H9 (cell line): ENCODE measurements around the gene ACER3. TPM values are rescaled to one million over a fixed set of nuclear protein-coding genes. Genes with fewer than 3 reads are reported as not detected.

Experiments
- DNase-seq: peaks from one replicate; pipeline ENCODE4 v3.0.0-alpha.2; 2017
- H2AFZ ChIP-seq: one replicate; pipeline ENCODE4 v1.6.1; 2013; ENCODE audit warnings: mild to moderate bottlenecking, low read length, control low read depth, moderate library complexity
- H2AK5ac ChIP-seq: 2 replicates; pipeline ENCODE4 v1.6.1; 2013; ENCODE audit warnings: low read length, control low read depth, mixed read lengths; ENCODE audit not compliant: insufficient read length
- H2BK120ac ChIP-seq: one replicate; pipeline ENCODE4 v1.6.1; 2013; ENCODE audit warnings: low read depth, mild to moderate bottlenecking, low read length, control low read depth, inconsistent platforms; ENCODE audit not compliant: poor library complexity, severe bottlenecking
- H2BK12ac ChIP-seq: 2 replicates; pipeline ENCODE4 v1.6.1; 2013; ENCODE audit warnings: low read length, control low read depth, mixed read lengths, low read depth; ENCODE audit not compliant: insufficient read length
- H2BK15ac ChIP-seq: 2 replicates; pipeline ENCODE4 v1.6.1; 2013; ENCODE audit warnings: low read depth, low read length, control low read depth
- H2BK20ac ChIP-seq: one replicate; pipeline ENCODE4 v1.6.1; 2013; ENCODE audit warnings: low read depth, mild to moderate bottlenecking, low read length, control low read depth, inconsistent platforms; ENCODE audit not compliant: poor library complexity, severe bottlenecking
- H2BK5ac ChIP-seq: 2 replicates; pipeline ENCODE4 v1.6.1; 2013; ENCODE audit warnings: low read length, control low read depth, mixed read lengths; ENCODE audit not compliant: insufficient read length
- H3K14ac ChIP-seq: 2 replicates; pipeline ENCODE4 v1.6.1; 2013; ENCODE audit warnings: low read length, control low read depth; ENCODE audit not compliant: insufficient read depth
- H3K18ac ChIP-seq: 2 replicates; pipeline ENCODE4 v1.6.1; 2013; ENCODE audit warnings: low read depth, mild to moderate bottlenecking, mixed read lengths, low read length, control low read depth; ENCODE audit not compliant: insufficient read length
- H3K23ac ChIP-seq: 2 replicates; pipeline ENCODE4 v1.6.1; 2013; ENCODE audit warnings: low read length, control low read depth, mixed read lengths, low read depth; ENCODE audit not compliant: insufficient read length
- H3K23me2 ChIP-seq: 2 replicates; pipeline ENCODE4 v1.6.1; 2013; ENCODE audit warnings: low read depth, mild to moderate bottlenecking, mixed read lengths, low read length, control low read depth; ENCODE audit not compliant: insufficient read length, poor library complexity, severe bottlenecking
- H3K27ac ChIP-seq: 2 replicates; pipeline ENCODE4 v1.5.1; 2013; ENCODE audit warnings: low read length, control low read depth, mixed read lengths, low read depth; ENCODE audit not compliant: insufficient read length
- H3K27me3 ChIP-seq: 2 replicates; pipeline ENCODE4 v1.6.1; 2013; ENCODE audit warnings: low read length, control low read depth, inconsistent platforms; ENCODE audit not compliant: insufficient read depth
- H3K4ac ChIP-seq: 2 replicates; pipeline ENCODE4 v1.6.1; 2013; ENCODE audit warnings: low read depth, mild to moderate bottlenecking, control low read depth, inconsistent platforms, low read length, moderate library complexity
- H3K4me1 ChIP-seq: 2 replicates; pipeline ENCODE4 v1.6.1; 2013; ENCODE audit warnings: low read length, control low read depth, inconsistent platforms; ENCODE audit not compliant: insufficient read depth
- H3K4me2 ChIP-seq: 2 replicates; pipeline ENCODE4 v1.6.1; 2013; ENCODE audit warnings: low read length, control low read depth, mixed read lengths; ENCODE audit not compliant: insufficient read length, insufficient read depth
- H3K56ac ChIP-seq: 2 replicates; pipeline ENCODE4 v1.6.1; 2013; ENCODE audit warnings: low read depth, mild to moderate bottlenecking, mixed read lengths, low read length, control low read depth; ENCODE audit not compliant: insufficient read length
- H3K79me1 ChIP-seq: 2 replicates; pipeline ENCODE4 v1.6.1; 2013; ENCODE audit warnings: low read depth, mild to moderate bottlenecking, moderate library complexity, low read length, control low read depth, inconsistent platforms; ENCODE audit not compliant: insufficient read depth, poor library complexity, severe bottlenecking
- H3K79me2 ChIP-seq: 2 replicates; pipeline ENCODE4 v1.6.1; 2013; ENCODE audit warnings: low read length, control low read depth, inconsistent platforms; ENCODE audit not compliant: insufficient read depth
- H3K9ac ChIP-seq: 2 replicates; pipeline ENCODE4 v1.6.1; 2013; ENCODE audit warnings: low read length, control low read depth, mixed read lengths; ENCODE audit not compliant: insufficient read length; ENCODE audit errors: extremely low read depth
- H3K9me3 ChIP-seq: one replicate; pipeline ENCODE4 v1.6.1; 2013; ENCODE audit warnings: low read depth, low read length, inconsistent platforms; ENCODE audit not compliant: control insufficient read depth
- H3T11ph ChIP-seq: one replicate; pipeline ENCODE4 v1.6.1; 2013; ENCODE audit warnings: mild to moderate bottlenecking, low read length, control low read depth, inconsistent platforms
- H4K20me1 ChIP-seq: one replicate; pipeline ENCODE4 v1.6.1; 2013; ENCODE audit not compliant: control insufficient read depth, insufficient read length, insufficient read depth
- H4K5ac ChIP-seq: 2 replicates; pipeline ENCODE4 v1.6.1; 2013; ENCODE audit warnings: low read depth, mild to moderate bottlenecking, mixed read lengths, low read length, control low read depth; ENCODE audit not compliant: insufficient read length
- H4K8ac ChIP-seq: replicated peaks from 2 replicates; pipeline ENCODE4 v1.6.1; 2013; ENCODE audit warnings: low read length, control low read depth, mixed read lengths, low read depth; ENCODE audit not compliant: insufficient read length
- H4K91ac ChIP-seq: 2 replicates; pipeline ENCODE4 v1.6.1; 2013; ENCODE audit warnings: low read depth, mild to moderate bottlenecking, moderate library complexity, mixed read lengths, low read length, control low read depth; ENCODE audit not compliant: insufficient read length
- H3K27ac Mint-ChIP-seq, 3 experiments: 2 replicates in 2 of 3; 3 replicates in 1 of 3; pipeline ENCODE4 v1.8.0; 2020 to 2021; ENCODE audit warnings: mixed read lengths in 3 of 3, mild to moderate bottlenecking in 1 of 3, moderate library complexity in 1 of 3
- H3K27me3 Mint-ChIP-seq: 2 replicates; pipeline ENCODE4 v1.8.0; 2021; ENCODE audit warnings: low read depth, mild to moderate bottlenecking, moderate library complexity, mixed read lengths
- H3K36me3 Mint-ChIP-seq, 3 experiments: 2 replicates in 2 of 3; 3 replicates in 1 of 3; pipeline ENCODE4 v1.8.0; 2020 to 2021; ENCODE audit warnings: low read depth in 3 of 3, mixed read lengths in 3 of 3; ENCODE audit not compliant: insufficient read depth in 1 of 3
- H3K4me1 Mint-ChIP-seq, 2 experiments: 2 replicates each; pipeline ENCODE4 v1.8.0; 2020; ENCODE audit warnings: mixed read lengths in 2 of 2
- H3K4me3 Mint-ChIP-seq, 2 experiments: 2 replicates in 1 of 2; 3 replicates in 1 of 2; pipeline ENCODE4 v1.8.0; 2020 to 2021; ENCODE audit warnings: mild to moderate bottlenecking in 2 of 2, mixed read lengths in 2 of 2, moderate library complexity in 1 of 2
- H3K9me3 Mint-ChIP-seq, 2 experiments: 2 replicates in 1 of 2; 3 replicates in 1 of 2; pipeline ENCODE4 v1.8.0; 2020; ENCODE audit warnings: mild to moderate bottlenecking in 2 of 2, mixed read lengths in 2 of 2, moderate library complexity in 1 of 2
- total RNA-seq: library from RNA; stranded (reverse); gene quantifications from 2 replicates; pipeline ENCODE4 v1.2.1, GENCODE V29; 2021
- TF ChIP-seq, protein P1 (sequence below): fragments of 200-600 bp; sonication (generic); conservative IDR thresholded peaks from 3 replicates; pipeline ENCODE4 v1.8.0; 2021; ENCODE audit warnings: antibody characterized with exemption, mild to moderate bottlenecking

ACER3 gene
- total RNA-seq, 1 experiment from 2014 or later, result 14.7 TPM

DNA sequence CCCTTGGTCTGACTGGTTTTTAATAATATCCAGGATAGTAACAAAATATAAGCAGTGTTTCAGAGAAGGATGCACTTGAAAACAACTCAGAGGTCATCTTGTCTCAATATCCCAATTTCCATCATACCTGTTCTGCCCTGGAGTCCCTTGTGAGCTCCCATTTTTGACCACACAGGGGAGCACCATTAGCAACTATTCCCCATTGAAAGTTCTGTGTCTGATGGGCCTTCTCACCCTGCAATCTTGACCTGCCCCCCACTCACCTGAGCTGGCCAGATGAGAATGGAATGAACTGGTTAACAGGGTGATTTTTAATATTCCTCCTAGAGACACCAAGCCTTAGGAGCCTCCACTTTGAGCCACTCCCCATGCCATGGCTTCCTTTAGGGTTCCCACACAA is 202.2 kb downstream of the ACER3 start:
- H3K14ac ChIP-seq, result no peak overlapping the region
- no peaks in the 10 kb centered on the region for H3K4me1 ChIP-seq
- DNase-seq, result peak; percentile 30
- no peak overlapping the region for H3K4me2 ChIP-seq
- H3K36me3 Mint-ChIP-seq, result no peaks in the 10 kb centered on the region
- peaks cover 10% of the 10 kb centered on the region for H3K23me2 ChIP-seq
- H2BK120ac ChIP-seq, result no peak overlapping the region
- H3K27me3 ChIP-seq, result no peaks in the 10 kb centered on the region
- H4K91ac ChIP-seq, result no peak overlapping the region
- no peak overlapping the region for H3K9ac ChIP-seq
- no peak overlapping the region for H2AK5ac ChIP-seq
- H3K18ac ChIP-seq, result no peak overlapping the region
- no peaks in the 10 kb centered on the region for H3K79me1 ChIP-seq
- no peak overlapping the region for H3K4ac ChIP-seq
- H3K9me3 Mint-ChIP-seq, result peaks cover 6 to 7% of the 10 kb centered on the region in 2 experiments; a peak in 2 of 5 replicates
- no peak overlapping the region for H2BK15ac ChIP-seq
- peaks cover 15 to 17% of the 10 kb centered on the region in 2 experiments for H3K4me1 Mint-ChIP-seq
- no peaks in the 10 kb centered on the region for H3K9me3 ChIP-seq
- no peak overlapping the region for H3K56ac ChIP-seq
- H2BK12ac ChIP-seq, result no peak overlapping the region
- H3K23ac ChIP-seq, result no peak overlapping the region
- H3K27me3 Mint-ChIP-seq, result peaks cover 17% of the 10 kb centered on the region
- H2BK20ac ChIP-seq, result no peak overlapping the region
- TF ChIP-seq, protein P1, sequence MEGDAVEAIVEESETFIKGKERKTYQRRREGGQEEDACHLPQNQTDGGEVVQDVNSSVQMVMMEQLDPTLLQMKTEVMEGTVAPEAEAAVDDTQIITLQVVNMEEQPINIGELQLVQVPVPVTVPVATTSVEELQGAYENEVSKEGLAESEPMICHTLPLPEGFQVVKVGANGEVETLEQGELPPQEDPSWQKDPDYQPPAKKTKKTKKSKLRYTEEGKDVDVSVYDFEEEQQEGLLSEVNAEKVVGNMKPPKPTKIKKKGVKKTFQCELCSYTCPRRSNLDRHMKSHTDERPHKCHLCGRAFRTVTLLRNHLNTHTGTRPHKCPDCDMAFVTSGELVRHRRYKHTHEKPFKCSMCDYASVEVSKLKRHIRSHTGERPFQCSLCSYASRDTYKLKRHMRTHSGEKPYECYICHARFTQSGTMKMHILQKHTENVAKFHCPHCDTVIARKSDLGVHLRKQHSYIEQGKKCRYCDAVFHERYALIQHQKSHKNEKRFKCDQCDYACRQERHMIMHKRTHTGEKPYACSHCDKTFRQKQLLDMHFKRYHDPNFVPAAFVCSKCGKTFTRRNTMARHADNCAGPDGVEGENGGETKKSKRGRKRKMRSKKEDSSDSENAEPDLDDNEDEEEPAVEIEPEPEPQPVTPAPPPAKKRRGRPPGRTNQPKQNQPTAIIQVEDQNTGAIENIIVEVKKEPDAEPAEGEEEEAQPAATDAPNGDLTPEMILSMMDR, result peak; percentile 55
- no peak overlapping the region for H2BK5ac ChIP-seq
- H3K27ac Mint-ChIP-seq, result no peak overlapping the region
- 0 out of 2 replicates have a peak, but pooled peaks cover 2% of the 10 kb centered on the region for H3K79me2 ChIP-seq
- no peak overlapping the region for H3K4me3 Mint-ChIP-seq
- H2AFZ ChIP-seq, result no peak overlapping the region
- H4K5ac ChIP-seq, result no peak overlapping the region
- no peak overlapping the region for H3T11ph ChIP-seq
- no peak overlapping the region for H4K8ac ChIP-seq
- H4K20me1 ChIP-seq, result no peaks in the 10 kb centered on the region
- no peak overlapping the region for H3K27ac ChIP-seq
